Measurements from ENCODE around the gene ZNF549. TPM values are rescaled to one million over a fixed set of nuclear protein-coding genes. Genes with fewer than 3 reads are reported as not detected.
A peak's percentile ranks its signal among the peaks of the same experiment; 100 is the strongest.

The ZNF549 gene
- total and polyA plus RNA-seq, 2 experiments from 2014 or later = 4.2 to 5.6 TPM

DNA sequence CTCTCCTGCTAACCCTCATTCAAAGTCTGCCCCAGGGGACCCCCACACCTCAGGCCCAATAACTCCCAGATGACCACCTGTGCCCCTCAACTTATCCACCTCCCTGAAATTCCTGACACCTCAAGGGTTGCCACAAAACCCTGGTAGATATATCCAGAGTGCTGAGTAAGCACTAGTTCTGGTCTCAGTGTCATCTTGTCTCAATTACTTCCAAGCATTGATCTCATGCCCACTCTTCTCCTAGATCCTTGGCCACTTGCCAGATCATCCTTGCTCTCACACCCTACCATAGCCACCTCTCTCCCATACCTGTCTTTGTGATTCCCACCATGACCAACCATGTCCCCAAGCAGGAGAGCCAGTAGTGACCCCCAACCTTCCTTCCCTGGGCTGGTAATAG lies 49.5 kb downstream of the ZNF549 start:
- no peak for DNase-seq
- H3K4me1 ChIP-seq (ENCODE audit: insufficient read depth) = 0 out of 2 replicates have a peak, but pooled peaks cover 6% of the 10 kb centered on the region
- in situ Hi-C loops (cut with MboI) = no loop called here
- no peak overlapping the region for H2AFZ ChIP-seq
- no peaks in the 10 kb centered on the region for H3K27me3 ChIP-seq (replicated peaks; ENCODE audit: insufficient read depth)
- no peaks in the 10 kb centered on the region for H4K20me1 ChIP-seq (ENCODE audit: insufficient read depth)
- peaks cover 29% of the 10 kb centered on the region for H3K79me2 ChIP-seq (ENCODE audit: insufficient read depth)
- no peak overlapping the region for H3K4me2 ChIP-seq (ENCODE audit: unreplicated experiment)
- H3K27ac ChIP-seq = no peak overlapping the region
- TF ChIP-seq EZH2phosphoT487 (IDR thresholded peaks at IDR 0.05; ENCODE audit: insufficient read depth, low read depth) (no peak), EZH2 (IDR thresholded peaks at IDR 0.05; ENCODE audit: insufficient read depth, poor library complexity, severe bottlenecking) (no peak)
- no peak overlapping the region for H3K4me3 ChIP-seq
- H3K9me3 ChIP-seq (ENCODE audit: low read depth) = peaks cover 5% of the 10 kb centered on the region
- H3K36me3 ChIP-seq (ENCODE audit: low read depth) = peaks cover 50% of the 10 kb centered on the region
- no peak overlapping the region for H3K9ac ChIP-seq
- H3K9me2 ChIP-seq (ENCODE audit: insufficient read depth) = no peaks in the 10 kb centered on the region
- H3F3A ChIP-seq (ENCODE audit: insufficient read depth) = no peaks in the 10 kb centered on the region

DNA sequence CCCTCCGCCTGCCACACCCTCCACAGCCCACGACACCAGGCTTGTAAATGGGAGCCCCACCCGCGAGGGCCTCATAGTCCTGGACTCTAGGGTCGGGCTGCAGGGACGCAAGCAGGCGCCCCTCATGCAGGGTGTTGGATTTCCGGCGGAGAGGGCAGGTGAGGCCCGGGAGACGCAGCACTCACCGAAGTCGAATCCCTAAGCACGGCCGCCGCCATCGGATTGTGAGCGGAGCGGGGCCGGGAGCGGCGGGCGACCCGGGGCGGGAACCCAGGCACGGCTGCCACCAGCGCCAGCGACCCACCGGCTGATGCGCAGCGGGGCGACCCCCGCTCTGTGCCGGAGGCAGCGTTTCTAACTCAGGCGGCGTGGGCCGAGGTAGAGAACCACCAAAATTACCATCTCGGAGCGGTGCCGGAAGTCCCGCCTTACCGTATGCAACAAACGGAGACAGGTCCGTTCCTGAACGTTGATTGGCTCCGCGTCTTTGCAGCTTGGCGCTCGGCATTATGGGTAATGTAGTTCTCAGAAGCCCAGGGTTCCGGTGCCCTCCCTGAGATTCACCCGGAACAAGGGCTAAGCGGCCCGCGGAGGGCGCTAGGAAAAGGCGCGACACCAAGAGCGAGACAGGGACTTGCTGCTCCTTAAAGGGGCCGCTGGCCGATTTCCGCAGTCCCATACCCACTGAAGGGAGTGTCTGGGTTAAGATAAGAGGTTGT lies 51.5 kb downstream of the ZNF549 start, which contains the start of gene ZNF416:
ZNF416 (minus strand) TSS at position 425 of the 719 bp plus-strand sequence; CDS start at position 218, 207 bp downstream.
- 1% methylated on average over 48 to 57 of the region's 62 CpGs for WGBS, 2 experiments (ENCODE audit: low coverage in 1 of 2, low lambda C conversion rate in 2 of 2, missing lambda C conversion rate in 2 of 2)
- H3K4me1 ChIP-seq (ENCODE audit: insufficient read depth) = 0 out of 2 replicates have a peak, but pooled peaks cover 6% of the 10 kb centered on the region
- H3F3A ChIP-seq (ENCODE audit: insufficient read depth) = no peaks in the 10 kb centered on the region
- peak within 1 kb of the TSS; percentile 91 for H2AFZ ChIP-seq
- in situ Hi-C loops (cut with MboI) = no loop called here
- H3K9ac ChIP-seq = peak within 1 kb of the TSS; percentile 84
- peak within 1 kb of the TSS; percentile 53 for H3K4me2 ChIP-seq (ENCODE audit: unreplicated experiment)
- TF ChIP-seq EZH2phosphoT487 (IDR thresholded peaks at IDR 0.05; ENCODE audit: insufficient read depth, low read depth) (no peak), EZH2 (IDR thresholded peaks at IDR 0.05; ENCODE audit: insufficient read depth, poor library complexity, severe bottlenecking) (no peak)
- H3K9me2 ChIP-seq (ENCODE audit: insufficient read depth) = no peaks in the 10 kb centered on the region
- H3K27me3 ChIP-seq (replicated peaks; ENCODE audit: insufficient read depth) = no peaks in the 10 kb centered on the region
- peak; percentile 100 for DNase-seq
- peaks cover 30% of the 10 kb centered on the region for H3K36me3 ChIP-seq (ENCODE audit: low read depth)
- no peaks in the 10 kb centered on the region for H4K20me1 ChIP-seq (ENCODE audit: insufficient read depth)
- peak within 1 kb of the TSS; percentile 84 for H3K4me3 ChIP-seq
- H3K79me2 ChIP-seq (ENCODE audit: insufficient read depth) = peaks cover 29% of the 10 kb centered on the region
- H3K27ac ChIP-seq = no peak within 1 kb of the TSS
- H3K9me3 ChIP-seq (ENCODE audit: low read depth) = no peaks in the 10 kb centered on the region

DNA sequence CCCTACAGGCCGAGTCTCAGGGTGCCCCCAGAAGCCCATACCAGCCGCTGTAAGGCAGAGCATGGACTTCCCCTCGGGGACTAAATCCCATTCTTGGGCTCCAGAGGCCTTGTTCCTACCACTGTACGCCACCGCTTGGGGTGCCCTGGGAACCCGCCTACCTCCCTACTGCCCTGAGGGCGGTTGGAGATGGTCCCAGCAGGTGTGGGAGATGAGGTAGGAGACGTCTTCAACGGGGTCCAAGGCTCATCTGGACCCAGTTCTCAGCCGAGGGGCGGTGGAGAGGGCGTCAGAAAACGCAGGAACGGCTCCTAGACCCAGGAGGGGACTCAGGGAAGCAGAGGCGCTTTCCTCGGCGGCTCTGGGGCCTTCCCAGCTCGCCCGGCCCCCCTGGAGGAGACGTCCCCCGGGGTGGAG lies 56.0 kb downstream of the ZNF549 start:
- H3K4me2 ChIP-seq (ENCODE audit: unreplicated experiment) = no peak overlapping the region
- H3K9me3 ChIP-seq (ENCODE audit: low read depth) = no peaks in the 10 kb centered on the region
- no peak for TF ChIP-seq EZH2phosphoT487 (IDR thresholded peaks at IDR 0.05; ENCODE audit: insufficient read depth, low read depth)
- TF ChIP-seq EZH2 (IDR thresholded peaks at IDR 0.05; ENCODE audit: insufficient read depth, poor library complexity, severe bottlenecking) = no peak
- H3K9ac ChIP-seq = no peak overlapping the region
- H3K27me3 ChIP-seq (replicated peaks; ENCODE audit: insufficient read depth) = no peaks in the 10 kb centered on the region
- H3K36me3 ChIP-seq (ENCODE audit: low read depth) = no peaks in the 10 kb centered on the region
- no peaks in the 10 kb centered on the region for H4K20me1 ChIP-seq (ENCODE audit: insufficient read depth)
- H3K4me3 ChIP-seq = no peak overlapping the region
- H2AFZ ChIP-seq = peak overlapping the region; percentile 85
- in situ Hi-C loops (cut with MboI) = no loop called here
- no peak for DNase-seq
- H3F3A ChIP-seq (ENCODE audit: insufficient read depth) = peaks cover 18% of the 10 kb centered on the region
- 29 to 31% methylated on average over 14 to 21 of the region's 21 CpGs for WGBS, 2 experiments (ENCODE audit: low coverage in 1 of 2, low lambda C conversion rate in 2 of 2, missing lambda C conversion rate in 2 of 2)
- H3K9me2 ChIP-seq (ENCODE audit: insufficient read depth) = no peaks in the 10 kb centered on the region
- peaks cover 22% of the 10 kb centered on the region for H3K4me1 ChIP-seq (ENCODE audit: insufficient read depth)
- peaks cover 28% of the 10 kb centered on the region for H3K79me2 ChIP-seq (ENCODE audit: insufficient read depth)
- H3K27ac ChIP-seq = no peak overlapping the region

DNA sequence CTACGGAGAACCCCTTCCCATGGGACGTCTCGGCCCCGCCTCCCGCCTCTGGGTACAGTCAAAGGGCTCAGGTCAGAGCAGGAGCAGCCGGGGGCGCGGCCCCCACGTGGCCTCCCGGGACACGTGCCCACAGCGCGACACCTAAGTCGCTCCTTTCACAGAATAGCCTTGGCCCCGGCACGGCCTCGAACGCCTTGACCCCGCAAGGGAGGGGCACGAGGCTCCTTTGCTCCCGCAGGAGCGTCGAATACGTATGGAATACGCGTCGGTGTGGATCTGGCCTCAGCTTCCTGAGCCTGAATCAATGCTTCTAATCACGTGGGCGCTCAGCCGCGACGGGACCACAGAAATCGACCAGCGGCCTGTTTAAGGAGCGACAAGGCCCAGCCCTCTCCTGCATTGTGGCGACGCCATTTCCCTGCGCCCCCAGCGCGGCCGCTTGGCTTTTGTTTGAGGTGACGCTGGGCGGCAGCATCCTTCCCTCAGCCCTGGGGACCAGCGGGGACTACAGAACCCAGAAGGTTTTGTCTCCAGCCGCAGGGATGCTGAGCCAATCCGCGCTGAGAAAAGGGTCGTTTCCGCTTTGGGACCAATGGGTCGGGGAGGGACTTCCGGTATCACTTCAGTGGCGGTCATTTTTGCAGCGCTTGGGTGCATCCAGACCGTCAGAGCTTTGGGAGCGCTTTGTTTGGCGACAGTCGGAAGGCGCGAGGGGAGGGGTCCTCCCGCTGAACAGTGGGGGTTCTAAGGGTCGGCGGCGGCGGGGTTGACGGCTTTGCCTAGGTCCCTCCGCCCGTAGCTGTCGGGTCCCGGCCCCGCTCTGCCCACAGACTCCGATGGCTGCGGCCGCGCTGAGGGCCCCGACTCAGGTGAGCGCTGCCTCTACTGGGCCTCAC lies 56.6 kb downstream of the ZNF549 start, which contains the start of gene ZIK1:
ZIK1 (plus strand) TSS at position 625 of the 896 bp plus-strand sequence; CDS start at position 837, 212 bp downstream.
- Histone ChIP-seq H3K4me3 (peak within 1 kb of the TSS; percentile 95), H3K9me2 (ENCODE audit: insufficient read depth) (no peaks in the 10 kb centered on the region), H4K20me1 (ENCODE audit: insufficient read depth) (no peaks in the 10 kb centered on the region), H2AFZ (peak within 1 kb of the TSS; percentile 85), H3K36me3 (ENCODE audit: low read depth) (no peaks in the 10 kb centered on the region), H3K9me3 (ENCODE audit: low read depth) (no peaks in the 10 kb centered on the region), H3K4me1 (ENCODE audit: insufficient read depth) (peaks cover 22% of the 10 kb centered on the region), H3K4me2 (ENCODE audit: unreplicated experiment) (peak within 1 kb of the TSS; percentile 96), H3K27ac (no peak within 1 kb of the TSS), H3K9ac (peak within 1 kb of the TSS; percentile 83), H3F3A (ENCODE audit: insufficient read depth) (peaks cover 18% of the 10 kb centered on the region), H3K27me3 (replicated peaks; ENCODE audit: insufficient read depth) (no peaks in the 10 kb centered on the region), H3K79me2 (ENCODE audit: insufficient read depth) (peaks cover 29% of the 10 kb centered on the region)
- in situ Hi-C loops (cut with MboI) = no loop called here
- TF ChIP-seq EZH2 (IDR thresholded peaks at IDR 0.05; ENCODE audit: insufficient read depth, poor library complexity, severe bottlenecking) (no peak), EZH2phosphoT487 (IDR thresholded peaks at IDR 0.05; ENCODE audit: insufficient read depth, low read depth) (no peak)
- peak; percentile 95 for DNase-seq
- WGBS, 2 experiments (ENCODE audit: low coverage in 1 of 2, low lambda C conversion rate in 2 of 2, missing lambda C conversion rate in 2 of 2) = 1 to 3% methylated on average over 63 to 73 of the region's 76 CpGs
